IMR-90 (cell line): ENCODE results near the gene LAPTM5. TPM values are rescaled to one million over a fixed set of nuclear protein-coding genes. Genes with fewer than 3 reads are reported as not detected.

Experiments
- ATAC-seq: fragments of 200-7000 bp; cut with Tn5 transposase; 2 replicates; pipeline ENCODE4 v1.9.1; 2020; ENCODE audit warnings: low read depth, mild to moderate bottlenecking, moderate library complexity
- BruUV-seq: library from RNA; stranded (reverse); fragments of 400-500 nt; replicated peaks from 2 replicates; lab custom pipeline; 2021; lab: Mats Ljungman, UMichigan
- CTCF ChIA-PET: fragments of 300-600 bp; formaldehyde crosslinking; extraction: SDS; loops from one replicate; lab custom pipeline; 2021; ENCODE audit warnings: antibody characterized with exemption; lab: Yijun Ruan, JAX
- POLR2A ChIA-PET: fragments of 300-600 bp; sonication (Branson Sonifier 250); formaldehyde crosslinking; loops from one replicate; lab custom pipeline; 2022; ENCODE audit warnings: antibody characterized with exemption; ENCODE audit not compliant: unreplicated experiment; lab: Charles Lee
- DNase-seq: peaks from one replicate; pipeline ENCODE4 v3.0.0; 2013
- H2AFZ ChIP-seq: replicated peaks from 2 replicates; pipeline ENCODE3; 2013; ENCODE audit warnings: low read length, mild to moderate bottlenecking; ENCODE audit not compliant: poor library complexity
- H2AK5ac ChIP-seq: 2 replicates; pipeline ENCODE4 v1.6.1; 2013; ENCODE audit warnings: low read depth, low read length, inconsistent platforms
- H2AK9ac ChIP-seq: replicated peaks from 2 replicates; pipeline ENCODE3; 2013; ENCODE audit warnings: mild to moderate bottlenecking, low read depth, low read length, moderate library complexity; ENCODE audit not compliant: poor library complexity
- H2BK120ac ChIP-seq: 2 replicates; pipeline ENCODE4 v1.6.1; 2013; ENCODE audit warnings: low read depth, low read length, inconsistent platforms
- H2BK15ac ChIP-seq: 3 replicates; pipeline ENCODE4 v1.6.1; 2013; ENCODE audit warnings: low read depth, low read length, inconsistent platforms
- H2BK20ac ChIP-seq: 2 replicates; pipeline ENCODE4 v1.6.1; 2013; ENCODE audit warnings: low read depth, mild to moderate bottlenecking, inconsistent platforms, low read length, moderate library complexity
- H2BK5ac ChIP-seq: 2 replicates; pipeline ENCODE4 v1.6.1; 2013; ENCODE audit warnings: mild to moderate bottlenecking, low read depth, low read length, inconsistent platforms; ENCODE audit not compliant: poor library complexity, severe bottlenecking
- H3K14ac ChIP-seq: replicated peaks from 2 replicates; pipeline ENCODE4 v1.6.1; 2013; ENCODE audit warnings: low read depth, low read length, inconsistent platforms
- H3K18ac ChIP-seq: 2 replicates; pipeline ENCODE4 v1.6.1; 2013; ENCODE audit warnings: low read depth, low read length, control low read depth
- H3K23ac ChIP-seq: 2 replicates; pipeline ENCODE4 v1.6.1; 2013; ENCODE audit warnings: low read depth, low read length, inconsistent platforms
- H3K27ac ChIP-seq: 2 replicates; pipeline ENCODE4 v1.5.1; 2013; ENCODE audit warnings: mild to moderate bottlenecking, control low read depth, low read length; ENCODE audit not compliant: insufficient read depth
- H3K27me3 ChIP-seq: 2 replicates; pipeline ENCODE4 v1.6.1; 2013; ENCODE audit warnings: low read length; ENCODE audit not compliant: control insufficient read depth, insufficient read depth
- H3K36me3 ChIP-seq: 2 replicates; pipeline ENCODE4 v1.6.1; 2013; ENCODE audit warnings: low read length, mixed read lengths; ENCODE audit not compliant: control insufficient read depth, insufficient read depth
- H3K4ac ChIP-seq: 2 replicates; pipeline ENCODE4 v1.6.1; 2013; ENCODE audit warnings: low read depth, low read length, inconsistent platforms
- H3K4me1 ChIP-seq: 2 replicates; pipeline ENCODE4 v1.6.1; 2013; ENCODE audit warnings: low read length, mixed read lengths; ENCODE audit not compliant: control insufficient read depth, insufficient read depth
- H3K4me2 ChIP-seq: 2 replicates; pipeline ENCODE4 v1.6.1; 2013; ENCODE audit warnings: low read depth, mild to moderate bottlenecking, control low read depth, low read length, moderate library complexity
- H3K4me3 ChIP-seq: 2 replicates; pipeline ENCODE4 v1.5.1; 2013; ENCODE audit warnings: low read depth, mild to moderate bottlenecking, control low read depth, low read length, moderate library complexity; ENCODE audit not compliant: insufficient read depth
- H3K56ac ChIP-seq: 2 replicates; pipeline ENCODE4 v1.6.1; 2013; ENCODE audit warnings: low read length, inconsistent platforms; ENCODE audit not compliant: insufficient read depth; ENCODE audit errors: extremely low read depth
- H3K79me1 ChIP-seq, 2 experiments: 2 replicates each; pipeline ENCODE4 v1.6.1; 2013; ENCODE audit warnings: low read length in 2 of 2, inconsistent platforms in 1 of 2, low read depth in 1 of 2
- H3K9ac ChIP-seq: 2 replicates; pipeline ENCODE4 v1.6.1; 2013; ENCODE audit warnings: low read depth, low read length, control low read depth
- H3K9me1 ChIP-seq: 2 replicates; pipeline ENCODE4 v1.6.1; 2013; ENCODE audit warnings: low read length, inconsistent platforms; ENCODE audit not compliant: insufficient read depth
- H3K9me3 ChIP-seq: 2 replicates; pipeline ENCODE4 v1.6.1; 2013; ENCODE audit warnings: low read length; ENCODE audit not compliant: control insufficient read depth, insufficient read depth
- H4K20me1 ChIP-seq: 2 replicates; pipeline ENCODE4 v1.6.1; 2013; ENCODE audit warnings: low read length, inconsistent platforms; ENCODE audit not compliant: insufficient read depth
- H4K5ac ChIP-seq: 2 replicates; pipeline ENCODE4 v1.6.1; 2013; ENCODE audit warnings: mild to moderate bottlenecking, low read depth, low read length, control low read depth
- H4K8ac ChIP-seq, 2 experiments: 2 replicates each; pipeline ENCODE4 v1.6.1; 2013; ENCODE audit warnings: low read depth in 2 of 2, low read length in 2 of 2, control low read depth in 1 of 2, inconsistent platforms in 1 of 2
- H4K91ac ChIP-seq: 2 replicates; pipeline ENCODE4 v1.6.1; 2013; ENCODE audit warnings: low read depth, low read length, inconsistent platforms; ENCODE audit not compliant: insufficient read depth
- BHLHE40 ChIP-seq: fragments of 150-350 bp; IDR thresholded peaks from 2 replicates; pipeline ENCODE4 v1.6.1; 2016; ENCODE audit warnings: mild to moderate bottlenecking, low read depth, low read length
- CEBPB ChIP-seq: IDR thresholded peaks from 2 replicates; pipeline ENCODE4 v1.6.1; 2012; ENCODE audit warnings: low read depth, low read length, improper control_type of control experiment
- CHD1 ChIP-seq: IDR thresholded peaks from 2 replicates; pipeline ENCODE4 v1.6.1; 2012; ENCODE audit warnings: low read depth, low read length, improper control_type of control experiment
- CTCF ChIP-seq: conservative IDR thresholded peaks from 2 replicates; pipeline ENCODE4 v1.5.1; 2012; ENCODE audit warnings: mild to moderate bottlenecking, low read depth, low read length, improper control_type of control experiment
- MAFK ChIP-seq: IDR thresholded peaks from 2 replicates; pipeline ENCODE4 v1.6.1; 2012; ENCODE audit warnings: low read depth, low read length, improper control_type of control experiment
- NFE2L2 ChIP-seq: fragments of 150-350 bp; IDR thresholded peaks from 2 replicates; pipeline ENCODE4 v1.6.1; 2016; ENCODE audit warnings: low read depth, mild to moderate bottlenecking, low read length
- POLR2A ChIP-seq: IDR thresholded peaks from 2 replicates; pipeline ENCODE4 v1.6.1; 2012; ENCODE audit warnings: mild to moderate bottlenecking, low read depth, low read length
- USF2 ChIP-seq: fragments of 150-350 bp; IDR thresholded peaks from 2 replicates; pipeline ENCODE4 v1.6.1; 2017; ENCODE audit warnings: mild to moderate bottlenecking, antibody characterized with exemption, low read length, low read depth
- WGBS, 2 experiments: methylation state at CpG; one replicate each; pipeline versions ENCODE4 v1.1.5 to v1.1.7; 2013; ENCODE audit warnings: missing lambda C conversion rate in 2 of 2; ENCODE audit not compliant: insufficient read length in 1 of 2; ENCODE audit errors: extremely low coverage in 2 of 2; 5-methylcytosine and 5-hydroxymethylcytosine counted together
- dilution Hi-C: fragments of 300-500 bp; cut with HindIII; formaldehyde crosslinking; loops from one replicate; pipeline ENCODE4 v1.14.3; 2018; ENCODE audit warnings: low sequenced_read_pairs; ENCODE audit not compliant: unreplicated experiment
- in situ Hi-C: fragments of 300-500 bp; cut with MboI; formaldehyde crosslinking; loops from 3 replicates; pipeline ENCODE4 v1.14.3; 2019; ENCODE audit warnings: low sequenced_read_pairs, inconsistent platforms, mixed read lengths
- intact Hi-C: fragments of 100-400 bp; cut with micrococcal nuclease; formaldehyde crosslinking; loops from 2 replicates; pipeline ENCODE4 v1.10.0; 2022
- polyA plus RNA-seq, 3 experiments: library from polyadenylated mRNA; depleted of rRNA; stranded (reverse); fragments of >200 nt; gene quantifications; 2 replicates each; pipeline ENCODE4 v1.2.3, GENCODE V29; 2012; ENCODE audit warnings: low replicate concordance in 1 of 3
- total RNA-seq: library from RNA; depleted of rRNA; stranded (reverse); fragments of >200 nt; gene quantifications from 2 replicates; pipeline ENCODE4 v1.2.3, GENCODE V29; 2012

Gene LAPTM5
- total and polyA plus RNA-seq, 2 of the 4 experiments (the other 2 are of a cell fraction) = 0.09 TPM; not detected in 1

- Histone ChIP-seq H3K4me1 (peaks cover 8% of the 10 kb centered on the region; the same call in 1 of the 2 replicates), H3K79me1 (no peaks in the 10 kb centered on the region), H3K27me3 (peaks cover 14% of the 10 kb centered on the region; the same call in 1 of the 2 replicates), H4K5ac (no peak overlapping the region), H3K4ac (no peak overlapping the region), H2BK5ac (no peak overlapping the region), H3K9me3 (no peaks in the 10 kb centered on the region), H4K20me1 (no peaks in the 10 kb centered on the region), H2AK9ac (no peak overlapping the region), H2BK15ac (no peak overlapping the region), H3K27ac (no peak overlapping the region), H3K18ac (no peak overlapping the region), H3K9me1 (no peaks in the 10 kb centered on the region), H3K4me2 (no peak overlapping the region), H2BK20ac (no peak overlapping the region), H3K4me3 (no peak overlapping the region), H3K36me3 (no peaks in the 10 kb centered on the region), H2AK5ac (no peak overlapping the region), H3K23ac (no peak overlapping the region), H2BK120ac (no peak overlapping the region), H3K14ac (no peak overlapping the region), H3K9ac (no peak overlapping the region), H2AFZ (no peak overlapping the region), H4K8ac (no peak overlapping the region), H3K56ac (no peak overlapping the region), H4K91ac (no peak overlapping the region)
- in situ Hi-C loops = no loop called here
- dilution Hi-C loops = no loop called here
- CTCF ChIA-PET = interaction anchor here (0.6 kb wide), 1 partner anchor 1575 kb away, joined by 6 read pairs; no protein-coding TSS in a partner anchor
- BruUV-seq = no TSS peak
- DNase-seq = no peak
- intact Hi-C loops = no loop called here
- no peak for TF ChIP-seq MAFK
- TF ChIP-seq POLR2A = no peak
- no peak for TF ChIP-seq BHLHE40
- TF ChIP-seq USF2 = no peak
- TF ChIP-seq CTCF = no peak
- TF ChIP-seq CEBPB = no peak
- no peak for TF ChIP-seq NFE2L2
- no peak for TF ChIP-seq CHD1
- POLR2A ChIA-PET = no interaction called here
- no peak for ATAC-seq
- 81% methylated on average over 6 of the region's 10 CpGs; no CpG with 5 or more reads in 1 of the 2 experiments for WGBS, 2 experiments
Observed at GRCh38 chr1:30731109-30731805, 26.3 kb downstream of the LAPTM5 start.
